GM12878 (cell line): ENCODE measurements around the gene NOTCH4. TPM values are rescaled to one million over a fixed set of nuclear protein-coding genes. Genes with fewer than 3 reads are reported as not detected.

Experiments
- ATF7 ChIP-seq: fragments of 450-650 bp; IDR thresholded peaks from 2 replicates; pipeline ENCODE4 v1.6.1; 2016; ENCODE audit warnings: low read depth, mild to moderate bottlenecking
- BACH1 ChIP-seq: fragments of 450-650 bp; IDR thresholded peaks from 2 replicates; pipeline ENCODE4 v1.6.1; 2017; ENCODE audit warnings: mild to moderate bottlenecking, borderline replicate concordance
- CHD2 ChIP-seq: IDR thresholded peaks from 2 replicates; pipeline ENCODE4 v1.6.1; 2011; ENCODE audit warnings: low read depth, low read length, improper control_type of control experiment, borderline replicate concordance
- CHD4 ChIP-seq: fragments of 200-600 bp; sonication (generic); IDR thresholded peaks from 2 replicates; pipeline ENCODE4 v1.6.1; 2016; ENCODE audit warnings: mild to moderate bottlenecking
- NRF1 ChIP-seq: conservative IDR thresholded peaks from 2 replicates; pipeline ENCODE4 v1.6.1; 2011; ENCODE audit warnings: mild to moderate bottlenecking, low read depth, low read length, improper control_type of control experiment
- RAD21 ChIP-seq: IDR thresholded peaks from 2 replicates; pipeline ENCODE4 v1.6.1; 2011; ENCODE audit warnings: mild to moderate bottlenecking, low read depth, low read length, moderate library complexity; ENCODE audit not compliant: insufficient read depth
- RAD51 ChIP-seq: fragments of 450-650 bp; IDR thresholded peaks from 2 replicates; pipeline ENCODE4 v1.6.1; 2016; ENCODE audit warnings: moderate library complexity, mild to moderate bottlenecking, inconsistent platforms
- RBBP5 ChIP-seq: fragments of 200-600 bp; sonication (generic); conservative IDR thresholded peaks from 2 replicates; pipeline ENCODE4 v1.6.1; 2016
- TAF1 ChIP-seq: IDR thresholded peaks from 2 replicates; pipeline ENCODE4 v1.6.1; 2011; ENCODE audit warnings: mild to moderate bottlenecking, low read depth, low read length, borderline replicate concordance
- polyA plus RNA-seq, 11 experiments: library from polyadenylated mRNA; depleted of rRNA in 4 of 11; unstranded in 6 of 11; stranded (reverse) in 5 of 11; fragments of >200 nt; fragmentation: Nextera tagmentation in 4 of 11; fragmentation: Illumina TruSeq in 1 of 11; extraction: Ambion mirVana in 4 of 11; extraction: Trizol in 1 of 11; gene quantifications; 1 replicate in 1 of 11; 2 replicates in 10 of 11; pipeline versions ENCODE4 v1.2.1 to v1.2.3, GENCODE V29; 2011 to 2016; ENCODE audit warnings: inconsistent platforms in 2 of 11, missing spikeins in 2 of 11, low read depth in 1 of 11
- total RNA-seq, 4 experiments: library from RNA; depleted of rRNA in 3 of 4; stranded (reverse); fragments of >200 nt in 3 of 4; fragmentation: Illumina TruSeq in 1 of 4; extraction: Trizol in 1 of 4; gene quantifications; 2 replicates each; pipeline versions ENCODE4 v1.2.1 to v1.2.3, GENCODE V29; 2013 to 2021
- TF ChIP-seq, protein P1 (sequence below): fragments of 450-650 bp; IDR thresholded peaks from 2 replicates; pipeline ENCODE4 v1.6.1; 2014; ENCODE audit warnings: mild to moderate bottlenecking
- TF ChIP-seq, protein P2 (sequence below): fragments of 450-650 bp; IDR thresholded peaks from 2 replicates; pipeline ENCODE4 v1.6.1; 2016; ENCODE audit warnings: mild to moderate bottlenecking, moderate library complexity, borderline replicate concordance
- TF ChIP-seq, protein P3 (sequence below): fragments of 150-350 bp; IDR thresholded peaks from 2 replicates; pipeline ENCODE4 v1.6.1; 2014; ENCODE audit warnings: mild to moderate bottlenecking, low read depth, low read length
- TF ChIP-seq, protein P4 (sequence below): IDR thresholded peaks from 2 replicates; pipeline ENCODE4 v1.6.1; 2011; ENCODE audit warnings: borderline replicate concordance, low read depth, mild to moderate bottlenecking, moderate library complexity, mixed read lengths, low read length; ENCODE audit not compliant: insufficient read depth; ENCODE audit errors: extremely low read length
- TF ChIP-seq, protein P5 (sequence below): IDR thresholded peaks from 2 replicates; pipeline ENCODE4 v1.6.1; 2011; ENCODE audit warnings: low read depth, mild to moderate bottlenecking, low read length, moderate library complexity, borderline replicate concordance; ENCODE audit errors: extremely low read depth
- TF ChIP-seq, protein P6 (sequence below): IDR thresholded peaks from 2 replicates; pipeline ENCODE4 v1.6.1; 2012; ENCODE audit warnings: improper control_type of control experiment, low read depth, low read length; ENCODE audit not compliant: insufficient replicate concordance

Gene NOTCH4
- total and polyA plus RNA-seq, 10 of the 15 experiments (the other 5 are each of a cell fraction or from before 2014, with no cell fraction given), result 0.66 to 3.3 (median 1.4) TPM

DNA sequence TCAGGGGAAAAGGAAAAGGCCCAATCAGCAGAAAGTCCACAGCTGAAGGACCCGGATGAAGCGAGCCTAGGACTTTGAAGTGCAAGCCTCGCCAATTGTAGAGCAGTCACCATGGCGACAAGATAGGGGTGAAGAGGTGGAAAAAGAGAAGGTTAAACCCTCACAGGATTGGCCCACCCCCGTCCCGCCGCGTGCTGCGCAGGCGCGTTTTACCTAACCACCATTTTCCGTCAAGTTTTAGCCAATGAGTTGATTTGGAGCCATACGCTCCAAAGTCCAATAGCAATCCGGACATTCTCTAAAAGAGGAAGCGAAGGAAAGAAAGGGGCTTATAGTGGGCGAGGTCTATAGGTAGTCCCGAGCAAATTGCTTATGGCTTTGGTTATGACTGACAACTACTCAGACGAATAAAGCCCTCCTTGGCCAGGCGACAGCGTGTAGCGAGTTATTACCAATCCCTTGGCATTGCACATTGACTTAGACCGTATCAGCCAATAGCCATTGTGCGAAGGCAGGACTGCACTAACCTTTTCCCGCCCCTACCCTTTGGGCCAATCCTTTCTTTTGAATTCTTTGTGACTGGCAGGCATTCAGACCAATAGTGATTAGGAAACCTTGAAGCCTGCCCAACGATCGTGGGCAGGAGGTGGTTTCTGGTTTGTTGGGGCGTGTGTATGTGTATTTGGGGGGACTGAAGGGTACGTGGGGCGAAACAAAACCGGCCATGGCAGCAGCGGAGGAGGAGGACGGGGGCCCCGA lies 45.9 kb downstream of the NOTCH4 start, which contains the start of gene RNF5 (continued):
- TF ChIP-seq NRF1, result peak; percentile 74
- TF ChIP-seq, protein P1, sequence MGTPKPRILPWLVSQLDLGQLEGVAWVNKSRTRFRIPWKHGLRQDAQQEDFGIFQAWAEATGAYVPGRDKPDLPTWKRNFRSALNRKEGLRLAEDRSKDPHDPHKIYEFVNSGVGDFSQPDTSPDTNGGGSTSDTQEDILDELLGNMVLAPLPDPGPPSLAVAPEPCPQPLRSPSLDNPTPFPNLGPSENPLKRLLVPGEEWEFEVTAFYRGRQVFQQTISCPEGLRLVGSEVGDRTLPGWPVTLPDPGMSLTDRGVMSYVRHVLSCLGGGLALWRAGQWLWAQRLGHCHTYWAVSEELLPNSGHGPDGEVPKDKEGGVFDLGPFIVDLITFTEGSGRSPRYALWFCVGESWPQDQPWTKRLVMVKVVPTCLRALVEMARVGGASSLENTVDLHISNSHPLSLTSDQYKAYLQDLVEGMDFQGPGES, result peak; percentile 97
- TF ChIP-seq, protein P2, sequence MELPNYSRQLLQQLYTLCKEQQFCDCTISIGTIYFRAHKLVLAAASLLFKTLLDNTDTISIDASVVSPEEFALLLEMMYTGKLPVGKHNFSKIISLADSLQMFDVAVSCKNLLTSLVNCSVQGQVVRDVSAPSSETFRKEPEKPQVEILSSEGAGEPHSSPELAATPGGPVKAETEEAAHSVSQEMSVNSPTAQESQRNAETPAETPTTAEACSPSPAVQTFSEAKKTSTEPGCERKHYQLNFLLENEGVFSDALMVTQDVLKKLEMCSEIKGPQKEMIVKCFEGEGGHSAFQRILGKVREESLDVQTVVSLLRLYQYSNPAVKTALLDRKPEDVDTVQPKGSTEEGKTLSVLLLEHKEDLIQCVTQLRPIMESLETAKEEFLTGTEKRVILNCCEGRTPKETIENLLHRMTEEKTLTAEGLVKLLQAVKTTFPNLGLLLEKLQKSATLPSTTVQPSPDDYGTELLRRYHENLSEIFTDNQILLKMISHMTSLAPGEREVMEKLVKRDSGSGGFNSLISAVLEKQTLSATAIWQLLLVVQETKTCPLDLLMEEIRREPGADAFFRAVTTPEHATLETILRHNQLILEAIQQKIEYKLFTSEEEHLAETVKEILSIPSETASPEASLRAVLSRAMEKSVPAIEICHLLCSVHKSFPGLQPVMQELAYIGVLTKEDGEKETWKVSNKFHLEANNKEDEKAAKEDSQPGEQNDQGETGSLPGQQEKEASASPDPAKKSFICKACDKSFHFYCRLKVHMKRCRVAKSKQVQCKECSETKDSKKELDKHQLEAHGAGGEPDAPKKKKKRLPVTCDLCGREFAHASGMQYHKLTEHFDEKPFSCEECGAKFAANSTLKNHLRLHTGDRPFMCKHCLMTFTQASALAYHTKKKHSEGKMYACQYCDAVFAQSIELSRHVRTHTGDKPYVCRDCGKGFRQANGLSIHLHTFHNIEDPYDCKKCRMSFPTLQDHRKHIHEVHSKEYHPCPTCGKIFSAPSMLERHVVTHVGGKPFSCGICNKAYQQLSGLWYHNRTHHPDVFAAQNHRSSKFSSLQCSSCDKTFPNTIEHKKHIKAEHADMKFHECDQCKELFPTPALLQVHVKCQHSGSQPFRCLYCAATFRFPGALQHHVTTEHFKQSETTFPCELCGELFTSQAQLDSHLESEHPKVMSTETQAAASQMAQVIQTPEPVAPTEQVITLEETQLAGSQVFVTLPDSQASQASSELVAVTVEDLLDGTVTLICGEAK, result peak; percentile 51; the same call in 1 of the 2 replicates
- no peak for TF ChIP-seq BACH1
- peak; percentile 96 for TF ChIP-seq CHD2
- TF ChIP-seq, protein P3, sequence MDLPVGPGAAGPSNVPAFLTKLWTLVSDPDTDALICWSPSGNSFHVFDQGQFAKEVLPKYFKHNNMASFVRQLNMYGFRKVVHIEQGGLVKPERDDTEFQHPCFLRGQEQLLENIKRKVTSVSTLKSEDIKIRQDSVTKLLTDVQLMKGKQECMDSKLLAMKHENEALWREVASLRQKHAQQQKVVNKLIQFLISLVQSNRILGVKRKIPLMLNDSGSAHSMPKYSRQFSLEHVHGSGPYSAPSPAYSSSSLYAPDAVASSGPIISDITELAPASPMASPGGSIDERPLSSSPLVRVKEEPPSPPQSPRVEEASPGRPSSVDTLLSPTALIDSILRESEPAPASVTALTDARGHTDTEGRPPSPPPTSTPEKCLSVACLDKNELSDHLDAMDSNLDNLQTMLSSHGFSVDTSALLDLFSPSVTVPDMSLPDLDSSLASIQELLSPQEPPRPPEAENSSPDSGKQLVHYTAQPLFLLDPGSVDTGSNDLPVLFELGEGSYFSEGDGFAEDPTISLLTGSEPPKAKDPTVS, result no peak
- TF ChIP-seq, protein P4, sequence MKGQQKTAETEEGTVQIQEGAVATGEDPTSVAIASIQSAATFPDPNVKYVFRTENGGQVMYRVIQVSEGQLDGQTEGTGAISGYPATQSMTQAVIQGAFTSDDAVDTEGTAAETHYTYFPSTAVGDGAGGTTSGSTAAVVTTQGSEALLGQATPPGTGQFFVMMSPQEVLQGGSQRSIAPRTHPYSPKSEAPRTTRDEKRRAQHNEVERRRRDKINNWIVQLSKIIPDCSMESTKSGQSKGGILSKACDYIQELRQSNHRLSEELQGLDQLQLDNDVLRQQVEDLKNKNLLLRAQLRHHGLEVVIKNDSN, result no peak
- TF ChIP-seq RBBP5, result no peak
- TF ChIP-seq, protein P5, sequence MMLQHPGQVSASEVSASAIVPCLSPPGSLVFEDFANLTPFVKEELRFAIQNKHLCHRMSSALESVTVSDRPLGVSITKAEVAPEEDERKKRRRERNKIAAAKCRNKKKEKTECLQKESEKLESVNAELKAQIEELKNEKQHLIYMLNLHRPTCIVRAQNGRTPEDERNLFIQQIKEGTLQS, result no peak
- peak; percentile 15; the same call in 1 of the 2 replicates for TF ChIP-seq TAF1
- TF ChIP-seq RAD21, result no peak
- TF ChIP-seq ATF7, result peak; percentile 58
- no peak for TF ChIP-seq CHD4
- TF ChIP-seq, protein P6, sequence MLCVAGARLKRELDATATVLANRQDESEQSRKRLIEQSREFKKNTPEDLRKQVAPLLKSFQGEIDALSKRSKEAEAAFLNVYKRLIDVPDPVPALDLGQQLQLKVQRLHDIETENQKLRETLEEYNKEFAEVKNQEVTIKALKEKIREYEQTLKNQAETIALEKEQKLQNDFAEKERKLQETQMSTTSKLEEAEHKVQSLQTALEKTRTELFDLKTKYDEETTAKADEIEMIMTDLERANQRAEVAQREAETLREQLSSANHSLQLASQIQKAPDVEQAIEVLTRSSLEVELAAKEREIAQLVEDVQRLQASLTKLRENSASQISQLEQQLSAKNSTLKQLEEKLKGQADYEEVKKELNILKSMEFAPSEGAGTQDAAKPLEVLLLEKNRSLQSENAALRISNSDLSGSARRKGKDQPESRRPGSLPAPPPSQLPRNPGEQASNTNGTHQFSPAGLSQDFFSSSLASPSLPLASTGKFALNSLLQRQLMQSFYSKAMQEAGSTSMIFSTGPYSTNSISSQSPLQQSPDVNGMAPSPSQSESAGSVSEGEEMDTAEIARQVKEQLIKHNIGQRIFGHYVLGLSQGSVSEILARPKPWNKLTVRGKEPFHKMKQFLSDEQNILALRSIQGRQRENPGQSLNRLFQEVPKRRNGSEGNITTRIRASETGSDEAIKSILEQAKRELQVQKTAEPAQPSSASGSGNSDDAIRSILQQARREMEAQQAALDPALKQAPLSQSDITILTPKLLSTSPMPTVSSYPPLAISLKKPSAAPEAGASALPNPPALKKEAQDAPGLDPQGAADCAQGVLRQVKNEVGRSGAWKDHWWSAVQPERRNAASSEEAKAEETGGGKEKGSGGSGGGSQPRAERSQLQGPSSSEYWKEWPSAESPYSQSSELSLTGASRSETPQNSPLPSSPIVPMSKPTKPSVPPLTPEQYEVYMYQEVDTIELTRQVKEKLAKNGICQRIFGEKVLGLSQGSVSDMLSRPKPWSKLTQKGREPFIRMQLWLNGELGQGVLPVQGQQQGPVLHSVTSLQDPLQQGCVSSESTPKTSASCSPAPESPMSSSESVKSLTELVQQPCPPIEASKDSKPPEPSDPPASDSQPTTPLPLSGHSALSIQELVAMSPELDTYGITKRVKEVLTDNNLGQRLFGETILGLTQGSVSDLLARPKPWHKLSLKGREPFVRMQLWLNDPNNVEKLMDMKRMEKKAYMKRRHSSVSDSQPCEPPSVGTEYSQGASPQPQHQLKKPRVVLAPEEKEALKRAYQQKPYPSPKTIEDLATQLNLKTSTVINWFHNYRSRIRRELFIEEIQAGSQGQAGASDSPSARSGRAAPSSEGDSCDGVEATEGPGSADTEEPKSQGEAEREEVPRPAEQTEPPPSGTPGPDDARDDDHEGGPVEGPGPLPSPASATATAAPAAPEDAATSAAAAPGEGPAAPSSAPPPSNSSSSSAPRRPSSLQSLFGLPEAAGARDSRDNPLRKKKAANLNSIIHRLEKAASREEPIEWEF, result no peak
- no peak for TF ChIP-seq RAD51
